NCI-H510A (cell line): ENCODE measurements around the gene COA6.
"Not testable (repeated sequence)": the region's sequence is repeated elsewhere in the genome, so short reads cannot be mapped to it uniquely, and the experiment has no call there.

Experiments used
- DNase-seq: peaks from one replicate; lab custom pipeline; 2025; lab: John Stamatoyannopoulos, UW

The COA6 gene

DNA sequence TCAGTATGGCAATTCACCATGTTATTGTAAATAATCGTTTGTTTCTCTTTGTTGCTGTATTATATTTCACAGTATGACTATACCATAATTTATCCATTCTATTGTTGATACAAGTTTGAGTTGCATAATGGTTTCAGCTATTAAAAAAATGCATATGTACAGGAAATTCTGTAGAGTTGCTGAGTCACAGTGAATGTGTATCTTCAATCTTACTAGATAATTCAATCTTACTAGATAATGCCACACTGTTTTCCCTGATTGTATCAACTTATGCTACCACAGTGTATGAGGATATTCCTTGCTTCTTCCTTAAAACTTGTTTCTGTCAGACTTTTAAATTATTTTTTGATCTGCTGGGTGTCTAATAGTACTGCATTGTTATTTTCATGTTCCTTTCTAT is 3.5 kb upstream of the COA6 start:
- no peak for DNase-seq

DNA sequence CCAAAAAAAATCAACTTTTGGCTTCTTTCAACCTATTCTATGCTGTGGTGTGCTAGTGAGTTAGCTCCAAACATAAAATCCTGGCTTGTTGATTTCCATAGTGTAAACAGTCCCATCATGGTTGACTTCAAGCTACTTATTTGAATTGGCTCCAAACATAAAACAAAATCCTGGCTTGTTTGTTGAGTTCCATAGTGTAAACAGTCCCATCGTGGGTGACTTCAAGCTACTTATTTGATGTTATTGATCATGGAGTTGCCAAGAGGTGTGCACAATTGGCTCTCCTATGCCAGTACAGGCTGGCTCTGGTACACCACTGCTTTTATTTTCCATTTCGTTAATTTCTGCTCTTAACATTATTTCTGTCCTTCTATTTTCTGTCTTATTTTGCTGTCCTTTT is 1.8 kb upstream of the COA6 start:
- DNase-seq: no peak

DNA sequence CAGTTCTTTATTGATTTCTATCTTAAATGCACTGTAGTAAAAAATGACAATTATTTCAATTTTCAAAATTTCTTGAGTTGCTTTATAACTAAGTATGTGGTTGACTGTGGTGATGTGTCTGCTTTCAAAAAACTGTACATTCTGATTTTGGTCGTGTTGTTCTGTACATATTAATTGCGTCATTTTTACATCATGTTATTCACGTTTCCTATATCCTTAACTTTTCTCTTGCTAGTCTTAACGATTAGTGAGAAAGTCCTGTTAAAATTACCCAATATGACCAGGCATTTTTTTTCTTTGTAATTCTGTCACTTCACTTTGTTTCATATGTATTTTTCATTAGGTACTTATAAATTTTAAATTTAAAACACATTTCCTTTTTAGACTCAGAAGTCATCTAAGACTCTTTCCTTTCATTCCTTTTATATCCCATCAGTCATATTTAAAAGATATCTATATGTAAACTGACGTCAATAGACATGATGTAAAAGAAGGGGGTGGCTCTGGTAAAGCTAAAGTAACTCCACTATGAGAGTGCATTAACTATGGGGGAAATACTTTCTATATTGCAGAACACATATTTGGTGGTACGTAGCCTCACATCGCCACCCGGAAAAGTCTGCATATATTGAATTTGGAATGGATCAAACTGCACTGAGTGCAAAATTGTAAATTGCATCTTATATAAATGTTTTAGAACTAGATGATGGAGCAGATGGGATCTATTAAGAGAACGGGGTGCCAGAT is 1.1 kb upstream of the COA6 start:
- no peak for DNase-seq

DNA sequence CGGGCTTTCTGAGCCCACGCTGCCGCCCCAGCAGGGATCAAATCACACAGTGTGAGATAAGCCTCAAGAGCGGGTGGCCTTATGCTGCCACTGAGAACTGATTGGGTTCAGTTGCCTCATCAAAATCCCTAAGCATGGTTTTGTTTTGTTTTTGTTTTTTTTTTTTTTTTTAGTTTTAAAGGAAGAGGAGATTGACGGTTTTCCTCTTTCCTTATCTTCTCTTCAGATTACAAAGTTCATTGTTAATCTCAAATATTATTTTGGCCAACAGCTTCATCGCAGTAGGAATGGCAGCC is 651 bp downstream of the COA6 start:
- DNase-seq: no peak

DNA sequence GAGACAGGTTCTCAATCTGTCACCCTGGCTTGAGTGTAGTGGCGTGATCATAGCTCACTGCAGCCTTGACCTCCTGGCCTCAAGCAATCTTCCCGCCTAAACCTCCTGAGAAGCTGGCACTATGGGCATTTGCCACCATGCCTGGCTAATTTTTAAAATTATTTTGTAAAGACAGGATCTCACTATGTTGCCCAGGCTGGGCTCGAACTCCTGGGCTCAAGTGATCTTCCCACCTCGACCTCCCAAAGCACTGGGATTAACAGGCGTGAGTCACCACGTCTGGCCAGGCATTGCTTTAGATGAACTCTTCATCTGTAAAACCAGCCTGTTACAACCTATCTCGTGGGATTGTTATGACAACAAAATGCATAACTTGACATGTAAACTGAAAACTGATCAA is 2.4 kb downstream of the COA6 start:
- DNase-seq: no peak

DNA sequence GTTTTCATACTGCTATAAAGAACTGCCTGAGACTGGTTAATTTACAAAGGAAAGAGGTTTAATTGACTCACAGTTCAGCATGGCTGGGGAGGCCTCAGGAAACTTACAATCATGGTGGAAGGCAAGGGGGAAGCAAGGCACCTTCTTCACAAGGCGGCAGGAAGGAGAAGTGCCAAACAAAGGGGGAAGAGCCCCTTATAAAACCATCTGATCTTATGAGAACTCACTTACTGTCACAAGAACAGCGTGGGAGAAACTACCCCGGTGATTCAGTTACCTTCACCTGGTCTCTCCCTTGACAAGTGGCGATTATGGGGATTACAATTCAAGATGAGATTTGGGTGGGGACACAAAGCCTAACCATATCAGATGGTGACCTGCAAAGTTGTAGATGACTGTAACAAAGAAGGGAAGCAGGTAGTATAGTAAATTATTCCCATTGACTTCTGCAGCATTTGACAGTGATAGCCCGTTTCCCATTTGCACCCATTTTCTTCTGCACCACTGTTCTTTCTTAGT is 6.4 kb downstream of the COA6 start:
- DNase-seq: not testable (repeated sequence)

DNA sequence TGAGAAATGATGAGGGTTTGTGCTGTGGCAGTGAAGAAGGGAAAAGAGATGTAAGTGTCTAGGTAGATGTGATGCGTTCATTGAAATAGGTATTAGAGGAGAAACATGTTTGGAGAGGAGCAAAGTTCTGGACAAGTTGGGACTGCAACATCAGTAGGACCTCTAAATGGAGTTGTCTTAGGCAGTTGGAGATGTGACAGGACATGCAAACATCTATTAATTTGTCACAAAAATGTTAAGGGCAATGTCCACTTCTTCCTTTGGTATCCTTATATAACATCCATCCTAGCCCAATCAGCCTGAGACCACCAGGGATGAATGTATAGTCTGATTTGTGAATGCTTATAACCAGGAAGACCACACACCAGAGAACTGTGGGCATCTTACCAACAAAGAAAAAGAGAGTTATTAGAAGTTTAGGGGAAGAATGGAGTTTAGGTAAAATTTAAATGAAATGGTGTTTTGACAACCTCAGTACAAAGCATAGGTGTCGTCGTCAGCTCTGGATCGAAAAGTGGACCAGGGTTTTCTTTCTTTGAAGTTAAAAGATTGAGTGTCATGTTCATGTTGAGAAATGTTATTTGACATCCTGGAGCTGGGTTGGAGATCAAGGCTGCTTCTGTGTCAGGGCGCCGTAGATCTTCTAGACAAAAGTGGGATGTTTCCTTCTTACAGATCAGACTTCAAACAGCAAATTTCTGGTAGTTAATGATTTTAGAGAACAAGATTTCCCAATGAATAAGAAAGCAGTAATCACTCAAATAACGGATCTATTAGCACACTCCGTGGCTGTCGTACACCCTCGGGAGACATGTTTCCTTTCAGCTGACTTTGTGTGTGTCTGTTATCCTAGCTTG is 8.7 kb downstream of the COA6 start:
- no peak for DNase-seq

DNA sequence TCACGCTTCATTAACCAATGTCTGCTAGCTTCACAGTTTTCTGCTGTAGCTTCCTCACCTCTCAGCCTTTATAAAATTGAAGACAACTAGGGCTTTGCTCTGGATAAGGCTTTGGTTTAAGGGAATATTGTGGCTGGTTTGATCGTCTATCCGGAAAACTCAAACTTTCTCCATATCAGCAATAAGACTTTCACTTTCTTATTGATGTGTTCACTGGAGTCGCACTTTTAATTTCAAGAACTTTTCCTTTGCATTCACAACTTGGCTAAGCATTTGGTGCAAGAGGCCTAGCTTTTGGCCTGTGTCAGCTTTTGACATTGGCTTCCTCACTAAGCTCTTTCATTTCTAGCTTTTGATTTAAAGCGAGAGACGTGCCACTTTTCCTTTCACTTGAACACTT is 12.9 kb downstream of the COA6 start:
- DNase-seq: no peak

DNA sequence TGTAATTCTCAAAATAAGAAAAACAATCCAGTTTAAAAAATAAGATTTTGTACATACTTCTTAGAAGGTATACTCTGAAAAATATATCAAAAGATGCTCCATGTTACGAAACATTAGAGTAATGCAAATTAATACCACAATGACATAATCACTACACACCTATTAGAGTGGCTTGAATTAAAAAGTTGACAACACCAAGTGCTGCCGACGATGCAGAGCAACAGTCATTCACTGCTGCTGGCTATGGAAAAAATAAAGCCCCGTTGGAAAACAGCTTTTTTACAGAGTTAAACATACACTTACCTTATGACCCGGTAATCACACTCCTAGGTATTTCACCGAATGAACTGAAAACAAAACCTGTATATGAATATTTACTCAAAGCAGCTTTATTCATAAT is 14.8 kb downstream of the COA6 start:
- no peak for DNase-seq

DNA sequence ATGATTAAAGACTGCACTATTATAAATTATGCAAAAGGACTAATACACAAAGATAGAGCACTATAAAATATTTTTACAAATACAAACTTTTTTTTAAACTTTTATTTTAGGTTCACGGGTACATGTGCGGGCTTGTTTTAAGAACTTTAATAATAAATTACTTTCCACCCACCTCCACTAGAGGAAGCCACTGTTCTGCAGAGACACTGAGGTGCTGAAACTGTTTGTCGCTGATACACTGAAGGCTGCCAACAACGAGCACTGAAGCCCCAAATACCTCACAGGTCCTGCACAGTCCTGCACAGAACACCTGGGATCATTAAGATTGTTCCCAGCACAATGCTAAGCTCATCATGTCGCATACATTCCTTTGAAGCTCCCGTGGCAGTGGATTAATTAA is 19.9 kb downstream of the COA6 start:
- no peak for DNase-seq

DNA sequence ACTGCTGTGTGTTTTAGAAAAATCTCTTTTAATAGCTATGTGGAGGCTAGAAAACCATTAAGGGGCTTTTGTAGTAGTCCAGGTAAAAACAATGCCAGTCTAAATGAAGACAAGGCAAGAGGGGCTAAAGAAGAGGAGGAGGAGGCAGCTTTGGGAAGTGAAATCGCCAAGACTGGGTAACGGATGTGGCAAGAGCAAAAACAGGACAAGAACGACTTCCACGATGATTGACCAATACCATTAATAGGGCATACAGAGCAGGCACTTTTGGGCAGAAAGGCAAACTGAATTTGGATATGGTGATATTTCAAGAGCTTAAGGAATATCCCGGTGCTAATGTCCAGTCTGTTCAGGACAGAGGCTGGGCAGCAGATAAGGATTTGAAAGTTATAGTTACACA is 22.0 kb downstream of the COA6 start:
- DNase-seq: no peak

DNA sequence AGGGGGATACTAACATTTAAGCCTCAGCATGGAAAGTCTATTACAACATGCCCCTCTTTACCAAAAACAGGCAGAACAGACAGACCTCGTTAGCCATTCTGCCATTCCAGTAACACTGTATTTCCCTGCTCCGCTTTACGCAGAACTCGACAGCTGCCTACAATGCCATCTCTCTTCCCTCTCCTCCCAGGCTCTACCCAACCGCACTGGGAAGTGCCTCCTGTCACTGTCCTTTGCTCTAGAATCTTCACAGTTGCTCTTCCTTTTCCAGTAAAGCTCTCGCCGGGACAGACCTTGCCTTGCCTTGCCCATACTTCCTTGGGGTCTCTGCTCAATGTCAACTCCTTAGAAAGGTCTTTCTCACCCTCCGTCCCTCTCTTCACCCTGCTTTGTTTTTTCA is 22.8 kb downstream of the COA6 start:
- no peak for DNase-seq

DNA sequence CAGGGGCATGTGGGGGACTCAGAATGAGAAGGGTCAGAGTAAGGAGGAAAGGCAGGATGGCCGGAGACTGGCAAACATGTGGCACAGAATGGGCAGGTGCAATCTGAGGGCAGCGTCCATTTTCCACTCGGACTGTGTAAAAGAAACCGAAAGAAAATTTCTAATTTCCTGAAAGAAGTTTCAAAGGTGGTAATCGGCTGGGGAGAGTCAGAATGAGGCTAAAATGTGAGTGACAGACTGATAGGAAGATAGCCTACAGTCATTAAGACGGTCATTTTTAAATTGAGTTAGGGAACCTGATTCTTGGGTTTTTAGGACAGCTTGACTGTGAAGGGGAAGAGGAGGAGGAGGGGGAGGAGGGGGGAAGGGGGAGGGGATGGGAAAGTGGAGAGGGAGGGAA is 23.6 kb downstream of the COA6 start:
- DNase-seq: no peak

DNA sequence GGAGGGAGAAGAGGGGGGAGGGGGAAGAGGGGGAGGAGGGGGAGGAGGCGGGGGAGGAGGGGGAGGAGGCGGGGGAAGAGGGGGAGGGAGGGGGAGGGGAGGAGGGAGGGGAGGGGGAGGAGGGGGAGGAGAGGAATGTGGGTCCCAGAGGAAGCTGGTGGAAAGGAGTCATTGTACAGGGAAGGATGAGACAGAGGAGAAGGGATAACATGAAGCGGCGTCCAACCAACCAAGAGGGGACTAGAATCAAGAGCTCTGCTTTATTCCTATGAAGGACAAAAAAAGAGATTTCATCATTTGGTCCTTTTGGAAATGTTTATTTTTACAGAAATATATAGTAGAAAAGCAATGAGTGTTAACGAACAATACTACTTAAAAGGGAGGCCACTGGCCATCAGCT is 24.5 kb downstream of the COA6 start:
- no peak for DNase-seq

DNA sequence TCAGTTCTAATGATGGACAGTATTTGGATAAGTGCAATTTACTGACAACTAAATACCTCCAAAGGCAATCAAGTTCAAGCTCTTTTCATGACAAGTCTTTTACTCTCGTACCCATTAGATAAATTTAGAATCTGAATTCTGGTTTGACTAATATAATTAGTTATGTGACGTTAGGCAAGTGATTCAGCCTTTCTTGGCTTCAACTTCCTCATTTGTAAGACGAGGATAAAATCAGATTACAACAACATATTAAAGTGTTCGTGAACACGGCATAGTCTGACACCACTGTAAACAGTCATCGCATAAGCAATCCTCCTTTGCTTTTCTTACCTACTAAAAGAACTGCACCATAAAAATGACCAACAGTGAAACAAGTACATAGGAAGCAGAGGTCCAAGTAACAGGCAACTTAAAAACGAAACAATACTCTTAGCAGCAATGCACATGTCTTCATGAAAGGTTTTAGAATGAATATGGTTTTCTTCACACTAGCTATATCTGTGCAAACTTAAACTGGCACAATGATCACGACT is 25.7 kb downstream of the COA6 start:
- DNase-seq: no peak

DNA sequence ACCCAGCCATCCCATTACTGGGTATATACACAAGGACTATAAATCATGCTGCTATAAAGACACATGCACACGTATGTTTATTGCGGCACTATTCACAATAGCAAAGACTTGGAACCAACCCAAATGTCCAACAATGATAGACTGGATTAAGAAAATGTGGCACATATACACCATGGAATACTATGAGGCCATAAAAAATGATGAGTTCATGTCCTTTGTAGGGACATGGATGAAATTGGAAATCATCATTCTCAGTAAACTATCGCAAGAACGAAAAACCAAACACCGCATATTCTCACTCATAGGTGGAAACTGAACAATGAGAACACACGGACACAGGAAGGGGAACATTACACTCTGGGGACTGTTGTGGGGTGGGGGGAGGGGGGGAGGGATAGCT is 26.3 kb downstream of the COA6 start:
- DNase-seq: not testable (repeated sequence)

DNA sequence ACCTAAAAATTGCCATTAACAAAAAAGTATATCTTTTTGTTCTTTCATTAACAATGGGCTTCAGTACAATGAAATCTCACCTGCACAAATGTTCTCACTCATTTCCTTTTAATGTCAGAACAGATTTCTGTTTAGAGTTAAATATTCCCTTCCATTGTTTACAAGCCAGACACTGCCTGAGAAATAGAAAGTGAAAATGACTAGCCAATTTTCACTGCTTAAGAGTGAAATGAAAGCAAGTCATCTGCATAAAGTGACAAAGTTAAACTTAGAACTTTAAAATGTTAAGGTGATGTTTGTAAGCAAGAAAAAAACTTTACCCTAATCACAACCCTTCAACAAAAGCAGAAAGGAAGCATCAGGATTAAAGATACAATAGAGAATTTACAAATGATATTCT is 27.5 kb downstream of the COA6 start:
- no peak for DNase-seq

DNA sequence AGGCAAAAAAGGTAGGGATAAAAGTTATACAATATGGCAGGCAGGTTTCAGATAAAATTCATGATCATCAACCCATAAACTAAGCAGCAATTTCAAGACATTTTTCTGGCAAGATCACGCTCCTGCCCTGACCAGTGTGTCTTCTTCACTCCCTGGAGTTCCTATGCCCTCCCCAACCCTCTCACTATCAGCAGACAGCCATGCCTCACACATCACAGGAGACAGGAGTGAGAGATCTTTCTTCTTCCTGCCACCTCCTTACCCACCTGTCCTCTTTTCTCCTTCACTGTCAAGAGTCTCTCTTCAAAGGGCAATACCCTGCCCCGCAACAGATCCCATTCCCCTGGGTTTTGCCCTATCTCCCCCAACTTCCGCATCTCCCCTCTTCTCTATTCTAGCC is 28.4 kb downstream of the COA6 start:
- DNase-seq: no peak

DNA sequence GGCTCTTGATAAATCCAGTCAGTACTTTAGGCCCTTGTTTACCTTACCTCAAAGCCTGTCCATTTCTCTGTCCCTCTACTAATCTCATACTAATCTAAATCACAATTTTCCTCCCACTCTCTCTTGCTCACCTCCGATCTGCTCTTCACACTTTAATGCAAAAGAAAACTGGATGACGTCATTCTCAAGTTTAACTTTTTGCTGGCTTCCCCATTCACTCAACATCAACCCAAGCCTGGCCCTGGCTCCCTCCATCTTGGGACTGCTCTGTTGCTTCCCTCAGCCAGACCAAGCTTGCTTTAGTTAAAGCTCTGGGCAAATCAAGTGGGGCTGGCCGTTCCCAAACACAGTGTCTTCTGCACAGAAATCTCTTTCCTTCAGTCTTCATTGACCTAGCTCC is 29.7 kb downstream of the COA6 start:
- no peak for DNase-seq

DNA sequence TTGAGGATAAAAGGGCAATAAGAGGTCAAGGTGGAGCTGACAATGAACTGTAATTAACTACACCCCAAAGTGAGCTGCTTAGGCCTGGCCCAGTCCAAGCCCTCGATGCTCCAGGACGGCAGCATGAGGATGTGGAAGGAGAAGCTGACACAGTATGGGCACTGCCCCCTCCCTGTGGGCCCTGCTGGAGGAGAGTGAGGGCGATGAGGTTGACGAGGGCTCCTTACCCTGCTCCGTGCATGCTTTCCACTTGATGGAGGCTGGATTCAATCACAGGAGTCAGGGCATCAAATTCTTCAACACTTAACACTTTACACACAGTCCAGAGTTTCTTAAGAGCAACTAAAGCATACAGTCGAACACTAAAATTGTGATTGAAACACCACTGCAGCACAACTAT is 32.4 kb downstream of the COA6 start:
- DNase-seq: no peak

DNA sequence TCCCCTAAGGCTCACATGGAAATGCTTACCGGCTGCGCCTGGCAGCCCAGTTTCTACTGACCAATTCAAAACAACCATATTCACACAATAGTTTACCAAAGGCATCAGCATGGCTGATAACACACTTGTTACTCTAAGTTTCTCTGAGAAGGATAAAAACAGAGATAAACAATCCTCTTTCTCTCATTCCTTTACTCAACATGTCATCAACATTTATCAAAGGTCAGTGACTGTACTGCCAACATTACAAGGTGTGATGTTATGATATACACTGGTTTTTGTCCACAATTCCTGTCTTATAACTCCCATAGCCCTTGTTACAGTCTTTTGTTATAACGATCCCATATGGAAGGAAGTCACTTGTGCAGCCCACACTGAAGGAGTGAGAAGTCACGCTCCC is 33.6 kb downstream of the COA6 start:
- DNase-seq: no peak

DNA sequence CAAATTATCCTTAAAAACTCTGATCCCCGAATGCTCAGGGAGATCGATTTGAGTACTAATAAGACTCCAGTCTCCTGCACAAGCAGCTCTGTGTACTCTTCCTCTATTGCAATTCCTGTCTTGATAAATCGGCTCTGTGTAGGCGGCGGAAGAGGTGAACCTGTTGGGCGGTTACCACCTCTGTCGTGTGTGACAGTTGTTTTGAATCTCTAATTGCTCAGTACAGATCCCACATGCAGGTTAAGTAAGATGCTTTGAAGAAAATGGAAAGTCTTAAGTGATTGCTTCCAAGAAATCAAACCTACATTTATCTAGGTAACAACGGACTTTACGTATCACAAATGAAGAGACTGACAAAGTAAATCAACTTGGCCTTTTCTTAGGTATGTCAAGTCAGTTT is 35.5 kb downstream of the COA6 start:
- no peak for DNase-seq

DNA sequence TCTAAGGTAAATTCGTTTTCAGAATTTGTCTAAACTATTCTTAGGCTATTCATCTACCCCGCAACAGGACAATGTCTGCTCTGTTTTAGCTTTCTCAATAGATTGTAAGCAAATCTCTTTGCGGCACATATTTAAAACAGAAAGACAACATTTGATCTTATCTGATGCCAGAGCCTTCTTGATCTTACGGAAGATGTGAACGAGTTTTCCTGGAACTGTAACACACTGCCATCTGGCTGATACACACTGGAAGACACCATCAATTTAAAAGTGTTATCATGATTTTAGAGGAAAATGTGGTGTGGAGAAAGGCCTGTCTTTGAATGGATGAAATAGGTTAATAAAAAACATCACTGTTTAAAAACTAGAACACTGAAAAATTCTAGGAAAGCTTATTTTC is 36.1 kb downstream of the COA6 start:
- no peak for DNase-seq
